Myocyte (in vitro differentiated cells): ENCODE measurements around the gene MRPL24. TPM values are rescaled to one million over a fixed set of nuclear protein-coding genes. Genes with fewer than 3 reads are reported as not detected.
A peak's percentile ranks its signal among the peaks of the same experiment; 100 is the strongest.

Source experiments
- DNase-seq: peaks from one replicate; pipeline ENCODE4 v3.0.0-alpha.2; 2012; ENCODE audit warnings: low read depth
- total RNA-seq: library from RNA; depleted of rRNA; stranded (reverse); fragments of >200 nt; gene quantifications from 2 replicates; pipeline ENCODE4 v1.2.3, GENCODE V29; 2014

MRPL24 gene
- total RNA-seq, 1 donor from 2014 or later, result 60.6 TPM

DNA sequence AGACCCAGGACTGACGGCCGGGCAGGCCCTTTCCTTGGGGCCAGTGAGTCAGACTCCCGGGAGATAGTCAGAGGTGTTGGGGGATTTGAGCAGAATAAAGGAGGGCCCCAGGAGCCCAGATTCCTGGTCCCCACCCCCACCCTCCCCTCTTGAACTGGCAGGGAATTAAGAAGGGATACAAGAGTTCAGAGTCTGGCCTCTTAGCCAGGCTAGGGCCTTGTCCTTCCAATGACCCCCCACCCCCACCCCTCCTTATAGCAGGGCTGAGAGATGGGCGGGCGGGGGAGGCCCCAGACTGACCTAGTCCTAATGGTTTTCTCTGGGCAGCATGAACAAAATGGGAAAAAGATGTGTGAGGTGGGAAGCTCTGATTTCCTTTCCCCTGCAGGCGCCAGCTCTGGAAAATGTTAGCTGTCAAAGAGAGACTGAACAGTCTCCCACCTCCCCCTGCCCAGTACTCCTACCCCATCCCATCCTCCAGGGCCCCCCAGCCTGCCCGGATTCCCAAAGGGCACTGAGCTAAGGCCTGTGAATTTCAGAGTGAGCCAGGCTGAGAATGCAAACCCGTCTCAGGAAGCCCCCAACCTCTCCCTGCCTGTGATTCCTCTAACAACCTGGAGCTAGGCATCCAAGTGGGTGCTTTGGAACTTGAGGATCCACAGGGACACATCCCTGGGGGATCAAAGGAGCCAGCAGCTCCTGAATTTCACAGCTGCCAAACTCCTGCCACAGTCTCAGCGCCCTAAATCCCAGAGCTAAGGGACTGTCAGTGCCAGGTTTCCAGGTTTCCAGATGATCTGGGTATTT, 29.7 kb downstream of the MRPL24 start:
- no peak for DNase-seq

DNA sequence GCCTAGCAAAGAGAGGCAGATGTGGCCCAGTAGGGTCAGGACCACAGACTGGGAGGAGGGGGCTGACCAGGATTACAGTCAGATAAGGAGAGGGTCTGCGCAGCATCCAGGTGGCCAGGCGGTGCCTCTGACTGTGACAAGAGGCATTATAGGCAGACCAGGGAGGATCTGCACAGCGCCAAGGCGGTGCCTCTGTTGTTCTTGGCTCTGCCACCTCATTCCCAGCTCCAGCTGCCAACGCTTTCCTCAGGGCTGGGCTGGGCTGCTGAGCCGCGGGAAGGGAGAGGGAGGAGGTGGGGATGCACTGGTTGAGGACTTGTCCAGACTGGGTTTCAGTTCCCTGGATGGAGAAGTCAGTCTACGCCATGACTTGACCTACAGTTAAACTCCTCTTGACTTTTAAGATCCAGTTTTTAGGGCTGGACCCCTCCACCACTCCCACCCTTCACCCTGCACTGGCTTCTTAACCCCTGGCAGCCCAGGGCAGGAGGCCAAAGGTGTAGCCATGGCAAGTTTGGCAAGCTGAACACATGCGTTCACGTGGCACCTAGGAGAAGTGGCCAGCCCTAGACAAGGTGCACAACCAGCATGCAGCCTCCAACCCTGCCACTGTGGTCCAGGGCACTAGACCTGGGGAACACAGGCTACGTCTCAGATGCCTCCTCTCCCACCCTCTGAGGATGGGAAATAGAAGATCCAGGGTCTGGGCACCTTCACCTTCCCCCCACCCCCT, 31.0 kb downstream of the MRPL24 start:
- DNase-seq, result peak; percentile 85

DNA sequence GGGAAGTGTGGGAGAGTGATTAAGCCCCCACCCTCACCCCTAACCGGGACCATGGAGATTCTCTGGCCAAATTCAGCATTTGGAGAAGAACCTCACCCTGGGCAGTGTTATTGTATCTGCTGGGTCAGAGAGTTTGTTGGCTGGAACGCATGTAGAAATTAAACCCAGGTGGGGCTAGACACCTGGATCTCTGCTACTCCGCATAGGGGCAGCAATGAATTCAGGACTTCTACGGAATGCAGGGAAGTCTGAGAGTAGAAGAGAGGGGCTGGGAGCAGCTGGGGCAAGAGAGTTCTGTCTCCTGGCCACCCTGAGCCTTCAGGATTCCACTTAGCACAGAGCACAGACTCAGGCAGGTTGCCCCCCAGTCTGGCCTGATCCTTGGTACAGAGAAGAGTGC, 31.9 kb downstream of the MRPL24 start:
- DNase-seq, result no peak

DNA sequence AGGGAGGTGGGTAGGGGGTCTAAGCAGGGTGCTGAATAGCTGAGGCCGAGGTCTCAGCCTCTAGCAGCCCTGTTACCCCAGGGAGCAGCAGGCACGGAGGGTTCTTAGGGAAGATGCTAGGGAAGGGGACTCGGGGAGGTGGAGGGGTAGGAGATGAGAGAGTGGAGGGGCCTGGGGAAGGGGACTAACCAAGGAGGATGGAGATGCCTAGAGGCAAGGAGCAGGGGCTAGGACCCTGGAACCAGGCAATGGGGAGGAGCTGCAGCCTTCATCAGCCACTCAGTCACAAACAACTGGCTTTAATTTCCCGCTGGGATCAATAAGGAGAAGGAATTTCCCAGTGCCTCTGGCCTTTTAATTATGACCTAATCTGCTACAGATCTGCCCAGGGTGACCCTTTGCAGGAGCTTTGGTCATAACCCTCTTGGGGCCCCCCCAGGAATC, 32.6 kb downstream of the MRPL24 start:
- no peak for DNase-seq

DNA sequence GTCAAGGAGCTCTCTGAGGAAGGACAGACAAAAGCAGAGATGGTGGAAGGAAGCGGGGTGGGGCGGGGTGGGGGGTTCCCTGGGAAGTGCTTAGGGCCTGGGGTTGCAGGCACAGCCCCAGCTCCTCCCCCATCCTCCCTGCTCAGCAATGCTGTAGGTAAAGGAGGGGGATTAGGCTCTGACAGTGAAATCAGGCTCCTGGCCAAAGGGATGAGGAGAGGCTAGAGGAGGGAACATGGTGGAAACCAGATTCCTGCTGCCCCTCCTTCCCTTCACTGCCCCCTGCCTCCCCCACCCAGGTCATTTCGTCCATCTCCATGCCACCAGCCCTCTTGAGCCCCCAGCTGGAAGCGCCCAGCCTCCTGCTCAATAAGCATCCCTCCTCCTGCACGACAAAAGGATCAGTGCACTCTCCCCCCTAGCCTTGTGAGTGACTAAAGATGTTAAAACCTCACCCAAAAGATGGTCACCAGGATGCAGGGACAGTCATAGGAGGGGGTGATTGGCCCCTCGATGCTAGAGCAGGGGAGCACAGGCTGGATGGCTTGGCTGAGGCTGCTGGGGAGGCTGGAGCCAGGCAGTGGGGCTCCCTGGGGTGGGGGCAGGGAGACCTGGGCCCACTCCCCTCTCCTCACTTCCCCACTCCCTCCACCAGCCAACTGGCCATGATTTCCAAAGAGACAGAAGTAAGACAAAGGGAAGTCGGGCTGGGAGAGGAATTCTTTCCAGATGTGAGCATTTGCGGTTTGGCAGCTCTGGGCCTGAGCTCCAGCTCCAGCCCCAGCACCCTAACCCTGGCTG, 33.3 kb downstream of the MRPL24 start:
- no peak for DNase-seq

DNA sequence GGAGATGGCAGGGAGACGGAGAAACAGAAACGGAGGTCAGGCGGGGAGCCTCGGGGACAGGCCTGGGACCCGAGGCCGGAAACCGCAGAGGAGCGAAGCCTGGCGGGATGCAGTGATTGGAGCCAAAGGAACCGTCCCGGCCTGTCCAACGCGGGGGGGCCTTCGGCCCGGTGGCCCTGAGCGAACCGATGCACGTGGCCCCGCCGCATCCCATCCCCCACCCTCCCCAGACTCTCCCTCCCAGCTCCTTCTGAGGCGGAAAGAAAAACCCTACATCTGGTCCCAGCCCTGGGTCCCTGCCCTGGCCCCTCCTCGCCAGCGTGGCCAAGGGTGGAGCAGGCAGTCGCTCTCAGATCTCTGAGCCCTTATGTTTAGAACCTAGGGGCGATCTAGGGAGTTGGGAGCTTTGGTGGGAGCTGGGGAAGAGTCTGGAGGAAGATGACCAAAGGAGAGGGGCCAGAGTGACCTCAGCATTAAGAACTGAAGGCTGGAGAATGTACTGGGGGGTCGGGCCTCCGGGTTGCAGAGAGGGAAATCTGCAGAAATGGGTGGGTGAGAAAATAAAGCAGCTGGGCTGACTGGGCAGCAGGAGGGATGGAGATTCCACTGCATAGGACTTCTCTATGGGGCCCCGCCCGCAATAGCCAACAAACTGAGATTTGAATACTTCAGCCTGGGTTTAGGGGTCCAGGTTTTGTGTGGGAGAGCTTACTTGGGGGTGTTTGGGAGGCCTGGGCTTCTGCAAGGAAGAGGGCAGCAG, 34.1 kb downstream of the MRPL24 start:
- no peak for DNase-seq

DNA sequence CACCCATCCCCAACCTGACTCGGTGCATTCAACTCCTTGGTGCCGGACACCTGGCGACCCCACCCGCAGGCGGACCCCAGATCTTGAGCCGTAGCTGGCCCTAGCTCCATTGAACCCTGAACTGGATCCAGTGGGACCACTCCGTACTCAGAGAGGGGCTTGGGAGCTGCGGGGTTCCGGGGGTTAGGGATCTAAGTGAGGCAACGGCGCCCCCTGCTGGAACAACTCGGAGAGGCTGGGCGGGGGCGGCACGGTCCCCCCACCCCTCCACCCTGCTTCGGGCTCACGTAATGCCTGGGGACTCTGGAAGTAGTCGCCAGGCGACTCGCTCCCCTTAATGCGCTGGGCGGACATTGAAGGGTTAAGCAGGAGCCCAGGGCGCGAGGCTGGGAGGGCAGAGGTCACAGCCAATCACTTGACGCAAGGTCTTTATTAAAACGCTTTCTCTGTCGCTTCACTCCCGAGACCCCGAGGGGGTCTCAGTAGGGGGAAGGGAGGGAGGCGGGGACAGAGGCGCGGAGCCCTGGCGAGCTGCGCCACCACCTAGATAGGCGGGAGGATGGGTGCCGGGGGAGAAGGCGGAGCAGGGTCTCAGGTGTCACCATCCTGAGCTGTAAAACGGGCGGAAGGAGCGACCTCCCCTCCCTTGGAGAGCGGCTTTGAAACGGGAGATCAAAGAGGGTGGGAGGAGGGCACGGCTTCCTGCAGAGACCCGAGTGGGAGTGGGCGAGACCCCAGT, 34.8 kb downstream of the MRPL24 start:
- peak; percentile 55 for DNase-seq

DNA sequence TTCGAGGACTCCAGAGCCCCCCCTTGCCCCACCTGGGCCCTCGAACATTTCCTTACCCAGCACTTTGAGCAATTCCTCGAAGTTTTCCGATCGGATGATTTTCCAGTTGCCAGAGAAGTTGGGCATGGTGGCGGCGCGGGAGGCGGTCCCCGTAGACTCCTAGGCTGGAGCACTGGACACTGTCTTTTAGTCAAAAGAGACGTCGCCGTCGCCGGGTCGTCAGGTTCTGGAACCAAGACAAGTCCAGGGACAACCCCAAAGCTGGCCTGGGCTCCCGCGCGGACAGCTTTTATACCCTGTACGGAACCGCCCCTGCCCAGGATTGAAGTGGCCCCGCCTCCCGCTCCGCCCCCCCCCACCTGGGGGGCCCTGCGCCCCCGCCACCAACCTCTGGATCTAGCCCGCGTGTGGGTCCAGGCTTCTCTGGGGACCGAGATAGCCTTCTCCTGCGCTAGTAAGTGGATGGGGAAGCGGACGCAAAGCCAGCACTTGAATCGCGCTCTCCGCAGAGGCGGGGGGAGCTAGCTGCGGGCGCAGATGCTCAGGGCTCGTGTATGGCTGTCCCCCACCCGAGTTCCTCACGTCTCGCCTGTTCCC, 35.5 kb downstream of the MRPL24 start, which contains the start of gene CRABP2:
TSS of gene CRABP2 (minus strand) at position 263 of the 597 bp plus-strand sequence. CDS start at position 126, 137 bp downstream.
- peak; percentile 28 for DNase-seq

DNA sequence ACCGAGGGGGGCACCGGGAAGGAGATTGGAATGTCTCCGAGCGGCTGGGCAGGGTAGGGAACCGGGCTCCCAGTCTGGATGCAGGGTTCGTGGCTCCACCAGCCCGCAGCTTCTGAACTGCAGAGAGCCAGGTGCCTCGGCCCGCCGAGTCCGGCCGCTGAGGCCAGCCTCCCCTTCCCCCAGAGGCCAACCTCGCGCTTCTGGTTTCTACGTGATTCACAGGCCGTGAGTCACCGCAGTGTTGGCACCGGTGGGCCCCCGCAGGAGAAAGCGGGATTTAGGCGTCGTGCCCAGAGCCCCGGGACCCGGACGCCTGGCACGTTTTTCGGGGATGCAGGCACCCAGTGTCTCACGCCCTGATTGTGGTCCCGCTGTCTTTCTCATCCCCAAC, 36.0 kb downstream of the MRPL24 start:
- peak; percentile 76 for DNase-seq

DNA sequence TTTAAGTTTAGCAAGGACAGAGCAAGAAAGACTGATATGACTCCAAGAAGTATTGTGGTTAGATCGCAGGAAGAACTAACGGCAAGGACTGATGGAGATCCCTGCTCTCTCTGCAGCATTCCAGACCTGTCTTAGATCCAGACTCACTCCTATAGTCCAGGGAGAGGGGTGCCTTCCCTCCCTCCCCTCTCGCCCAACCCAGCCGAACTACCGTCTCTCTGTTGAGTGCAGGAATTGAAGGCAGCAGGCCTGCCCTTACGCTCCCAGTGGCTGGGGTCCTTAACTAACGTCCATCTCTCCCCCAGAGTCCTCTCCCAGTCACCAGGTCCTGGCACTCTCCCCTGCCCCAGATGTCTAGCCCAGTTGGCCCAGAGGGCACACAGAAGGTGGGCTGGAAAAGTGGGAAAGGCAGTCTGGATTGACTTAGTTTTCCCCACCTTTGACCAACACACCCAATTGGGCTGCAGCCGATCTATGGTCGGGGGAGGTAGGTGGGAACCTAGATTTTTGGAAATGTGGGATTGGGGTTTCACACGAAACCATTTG, 36.6 kb downstream of the MRPL24 start:
- DNase-seq, result no peak

DNA sequence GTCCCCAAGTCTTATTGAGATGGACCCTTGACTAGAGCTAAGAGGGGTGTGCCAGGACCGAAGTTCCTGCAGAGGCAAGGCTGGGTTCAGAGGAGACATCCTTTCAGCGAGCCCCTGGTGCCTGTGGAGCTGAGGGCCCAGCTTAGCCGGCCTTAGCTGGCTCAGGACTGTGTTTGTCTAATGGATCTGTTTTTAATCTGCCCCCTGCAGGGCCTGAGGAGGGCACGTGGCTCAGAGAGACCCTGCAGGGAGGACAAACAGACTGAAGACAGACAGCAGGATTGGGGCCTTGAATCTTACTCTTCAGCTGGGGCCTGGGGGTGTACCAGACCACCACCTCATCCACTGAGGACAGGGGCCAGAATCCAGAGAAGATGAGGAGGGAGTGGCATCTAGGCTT, 37.1 kb downstream of the MRPL24 start:
- DNase-seq, result no peak

DNA sequence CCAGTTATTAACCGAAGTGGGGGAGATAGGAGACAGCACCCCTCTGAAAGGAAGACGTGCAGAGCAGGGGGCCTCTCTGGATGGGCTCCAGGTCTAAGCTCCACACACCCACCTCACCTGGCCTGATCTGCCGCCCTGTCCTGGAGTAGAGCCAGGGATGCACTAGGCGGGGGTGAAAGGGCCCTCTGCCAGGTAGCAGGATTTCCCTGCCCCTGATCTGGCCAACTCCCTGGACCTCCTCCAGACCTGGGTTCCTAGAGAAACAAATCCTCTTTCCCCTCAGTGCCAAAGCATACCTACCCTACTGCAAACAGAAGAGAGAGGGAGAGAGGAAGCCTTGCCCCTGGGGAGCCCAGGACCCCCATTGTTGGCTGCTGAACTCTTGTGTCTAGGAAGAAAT, 37.6 kb downstream of the MRPL24 start:
- no peak for DNase-seq

DNA sequence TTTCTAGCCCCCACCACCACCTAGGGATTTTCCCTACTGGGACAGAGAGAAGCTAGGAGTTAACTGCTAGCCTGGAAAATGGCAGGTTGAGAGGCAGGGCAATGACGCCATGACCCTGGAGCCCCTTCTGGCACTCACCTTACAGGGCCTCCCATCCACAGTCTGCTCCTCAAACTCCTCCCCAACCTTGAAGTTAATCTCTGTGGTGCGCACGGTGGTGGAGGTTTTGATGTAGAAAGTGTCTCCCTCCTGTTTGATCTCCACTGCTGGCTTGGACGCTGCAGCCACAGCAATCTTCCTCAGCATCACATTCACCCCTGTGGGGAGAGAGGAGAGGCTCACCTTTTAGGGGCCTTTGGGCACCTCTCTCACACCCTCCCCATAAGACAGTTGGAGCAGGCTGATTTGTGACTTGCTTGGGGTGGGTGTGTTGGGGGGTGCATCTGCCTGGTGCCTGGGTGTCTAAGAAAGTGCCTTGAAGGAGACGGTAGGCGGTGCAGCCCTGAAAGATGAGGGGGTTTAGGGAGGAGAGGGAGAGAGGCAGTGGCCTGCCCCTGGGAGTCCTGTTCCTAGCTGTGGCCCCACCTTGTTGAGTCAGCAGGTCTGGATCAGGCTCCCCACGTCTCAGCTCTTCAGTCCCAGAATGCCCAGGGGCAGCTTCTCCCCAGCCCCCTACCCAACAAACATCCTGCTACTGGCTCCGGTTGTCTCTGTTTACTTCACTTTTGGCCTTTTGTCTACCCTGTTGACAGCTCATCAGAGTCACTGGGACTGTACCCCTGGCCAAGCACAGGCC, 40.0 kb downstream of the MRPL24 start:
- no peak for DNase-seq

DNA sequence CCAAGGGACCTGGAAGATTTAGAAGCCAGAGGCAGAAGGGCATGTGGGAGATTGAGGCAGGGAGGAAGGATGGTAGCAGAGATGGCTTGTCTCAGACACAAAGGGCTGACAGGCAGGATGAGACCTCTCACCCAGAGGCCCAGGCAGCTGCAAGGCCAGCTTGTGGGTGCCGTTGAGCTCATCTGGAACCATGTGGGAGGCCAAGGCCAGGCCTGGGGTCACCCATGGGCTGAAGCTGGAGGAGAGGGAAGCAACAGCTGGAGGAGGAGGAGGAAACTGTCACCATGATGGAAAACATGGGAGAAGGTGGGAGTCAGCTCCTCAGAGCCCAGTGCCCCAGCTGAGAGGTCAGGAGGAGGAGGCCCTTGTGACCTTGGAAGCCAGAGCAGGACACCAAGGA, 41.9 kb downstream of the MRPL24 start:
- no peak for DNase-seq

DNA sequence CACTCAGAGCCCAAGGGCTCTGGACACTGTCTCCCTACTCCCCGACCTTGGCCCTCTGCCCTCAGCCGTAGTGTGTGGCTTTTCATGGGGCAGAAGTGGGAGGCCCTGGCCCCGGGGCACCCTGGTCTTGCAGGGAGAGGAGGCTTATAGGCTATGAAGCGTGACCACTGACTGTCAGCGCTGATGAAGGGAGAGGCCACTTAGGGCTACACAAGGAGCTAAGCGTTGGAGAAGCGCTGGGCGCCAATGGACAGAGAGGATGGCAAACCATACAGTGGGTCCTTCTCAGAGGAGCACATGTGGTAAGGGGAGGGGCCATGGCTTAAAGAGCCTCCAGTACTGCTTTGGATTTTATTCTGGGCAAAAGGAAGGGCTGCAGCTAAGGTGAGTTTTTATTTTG, 43.4 kb downstream of the MRPL24 start:
- no peak for DNase-seq

DNA sequence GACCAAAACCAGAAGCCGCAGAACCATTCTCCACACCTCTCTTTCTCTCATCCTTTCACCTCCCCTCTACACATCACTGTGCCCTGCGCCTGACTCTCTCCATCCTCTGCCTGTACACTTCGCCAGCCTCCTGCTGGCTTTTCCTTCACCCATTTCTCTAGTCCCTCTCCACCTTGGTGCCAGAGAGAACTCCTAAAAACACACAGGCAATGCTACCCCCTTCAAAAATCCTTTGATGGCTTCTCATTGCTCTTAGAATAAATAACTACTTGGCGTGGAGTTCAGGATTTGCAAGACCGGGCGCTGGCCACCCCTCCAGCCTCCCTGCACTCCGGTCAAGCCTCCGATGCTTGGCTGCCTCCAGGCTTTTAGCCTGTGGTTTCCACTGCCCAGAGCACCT, 44.1 kb downstream of the MRPL24 start:
- no peak for DNase-seq

DNA sequence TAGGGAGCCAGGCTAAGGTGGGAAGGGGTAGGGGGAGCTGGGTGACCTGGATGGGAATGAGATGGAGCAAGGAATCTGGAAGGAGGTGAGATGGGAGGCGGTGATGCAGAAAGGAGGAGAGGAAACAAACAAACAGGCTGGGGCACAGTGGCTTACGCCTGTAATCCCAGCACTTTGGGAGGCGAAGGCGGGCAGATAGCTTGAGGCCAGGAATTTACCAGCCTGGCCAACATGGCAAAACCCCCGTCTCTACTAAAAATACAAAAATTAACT, 46.3 kb downstream of the MRPL24 start:
- DNase-seq, result no peak

DNA sequence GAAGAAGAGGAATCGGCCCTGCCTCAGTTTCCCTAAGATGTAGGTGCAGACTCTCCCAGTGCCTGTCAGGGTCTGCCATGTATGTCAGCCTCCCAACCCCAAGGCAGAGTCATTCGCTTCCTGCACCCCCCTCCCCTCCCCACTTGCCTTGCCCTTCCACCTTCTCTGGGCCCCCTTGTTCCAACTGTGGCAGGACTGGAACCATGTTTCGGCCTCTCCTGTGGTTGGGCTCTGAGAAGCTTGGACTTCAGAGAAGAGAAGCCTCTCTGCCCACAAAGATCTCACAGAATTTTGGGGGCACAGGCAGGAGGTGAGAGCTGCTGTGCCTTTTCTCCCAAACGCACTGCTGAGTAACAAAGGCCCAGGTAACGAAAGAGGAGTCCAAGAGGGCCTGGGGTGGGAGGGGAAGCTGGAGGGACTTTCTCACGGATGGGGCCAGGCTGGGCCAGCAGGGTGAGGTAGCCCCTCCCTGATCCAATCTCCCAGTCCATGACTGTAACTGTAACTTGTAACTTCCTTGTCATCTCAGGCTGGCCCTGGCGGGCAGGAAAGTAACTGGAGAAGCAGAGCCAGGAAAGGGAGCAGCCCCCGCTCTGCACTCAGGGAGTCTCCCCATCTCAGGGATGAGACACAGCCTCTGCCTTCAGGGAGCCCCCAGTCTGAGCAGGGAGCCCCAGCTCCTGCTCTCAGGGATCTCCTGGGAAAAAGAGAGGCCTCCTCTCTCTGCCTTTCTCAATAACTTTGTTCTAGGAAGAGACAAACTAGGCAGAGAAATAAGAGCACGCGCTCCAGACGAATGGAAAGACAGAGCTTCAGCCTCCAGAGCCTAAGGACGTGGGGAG, 46.8 kb downstream of the MRPL24 start:
- no peak for DNase-seq
